Gastroesophageal sphincter (tissue), 4 donors: ENCODE results near the gene UPF3A. TPM values are rescaled to one million over a fixed set of nuclear protein-coding genes. Genes with fewer than 3 reads are reported as not detected.

ENCODE experiments used
- ATAC-seq: fragments of 150-250 bp; one replicate; pipeline ENCODE4 v1.9.1; 2016; ENCODE audit warnings: mild to moderate bottlenecking, moderate library complexity
- H3K27ac ChIP-seq, 4 donors: fragments of 200-600 bp; sonication (generic) in 3 of 4; 1 replicate in 3 of 4; 2 replicates in 1 of 4; pipeline ENCODE4 v1.5.1; 2016 to 2019
- H3K27me3 ChIP-seq: fragments of 200-600 bp; sonication (generic); one replicate; pipeline ENCODE4 v1.5.1; 2019
- H3K36me3 ChIP-seq, 2 donors: fragments of 200-600 bp; sonication (generic); one replicate each; pipeline ENCODE4 v1.5.1; 2019; ENCODE audit warnings: control low read depth in 1 of 2
- H3K4me1 ChIP-seq, 3 donors: fragments of 200-600 bp; sonication (generic); 1 replicate in 2 of 3; 2 replicates in 1 of 3; pipeline ENCODE4 v1.5.1; 2016 to 2019; ENCODE audit warnings: control low read depth in 2 of 3
- H3K4me3 ChIP-seq, 2 donors: fragments of 200-600 bp; sonication (generic); one replicate each; pipeline ENCODE4 v1.5.1; 2019; ENCODE audit warnings: mild to moderate bottlenecking in 1 of 2, moderate library complexity in 1 of 2
- H3K9me3 ChIP-seq, 3 donors: fragments of 200-600 bp; sonication (generic); one replicate each; pipeline ENCODE4 v1.5.1; 2017 to 2019; ENCODE audit warnings: control low read depth in 2 of 3
- CTCF ChIP-seq, 4 experiments: fragments of 200-600 bp in 2 of 4; fragments of 450-650 bp in 2 of 4; sonication (generic) in 1 of 4; IDR thresholded peaks; one replicate each; pipeline ENCODE4 v1.5.1; 2017 to 2019; ENCODE audit warnings: antibody characterized with exemption in 4 of 4, mild to moderate bottlenecking in 2 of 4, moderate library complexity in 2 of 4
- EP300 ChIP-seq: sonication (generic); formaldehyde crosslinking; IDR thresholded peaks from one replicate; pipeline ENCODE4 v1.6.1; 2017; ENCODE audit warnings: antibody characterized with exemption, mild to moderate bottlenecking
- POLR2A ChIP-seq, 2 donors: fragments of 450-650 bp; IDR thresholded peaks; one replicate each; pipeline ENCODE4 v1.6.1; 2017; ENCODE audit warnings: antibody characterized with exemption in 2 of 2, mild to moderate bottlenecking in 2 of 2, moderate library complexity in 1 of 2
- POLR2AphosphoS5 ChIP-seq: sonication (generic); formaldehyde crosslinking; IDR thresholded peaks from one replicate; pipeline ENCODE4 v1.6.1; 2017; ENCODE audit warnings: antibody characterized with exemption
- WGBS, 2 donors: methylation state at CpG; one replicate each; pipeline ENCODE4 v1.1.5; 2018; ENCODE audit warnings: low coverage in 1 of 2; 5-methylcytosine and 5-hydroxymethylcytosine counted together
- total RNA-seq, 4 donors: library from RNA; depleted of rRNA; stranded (reverse); fragments of >200 nt; gene quantifications; one replicate each; pipeline ENCODE4 v1.1.0, GENCODE V29; 2016

UPF3A gene
- total RNA-seq, 4 donors from 2014 or later: 31.0 to 40.0 (median 37.9) TPM

GRCh38 chr13:114320065-114320464, 38.7 kb downstream of the UPF3A start:
- no peak for ATAC-seq
- H3K4me1 ChIP-seq: peaks cover 11 to 55% (median 18%) of the 10 kb centered on the region in 3 donors

DNA sequence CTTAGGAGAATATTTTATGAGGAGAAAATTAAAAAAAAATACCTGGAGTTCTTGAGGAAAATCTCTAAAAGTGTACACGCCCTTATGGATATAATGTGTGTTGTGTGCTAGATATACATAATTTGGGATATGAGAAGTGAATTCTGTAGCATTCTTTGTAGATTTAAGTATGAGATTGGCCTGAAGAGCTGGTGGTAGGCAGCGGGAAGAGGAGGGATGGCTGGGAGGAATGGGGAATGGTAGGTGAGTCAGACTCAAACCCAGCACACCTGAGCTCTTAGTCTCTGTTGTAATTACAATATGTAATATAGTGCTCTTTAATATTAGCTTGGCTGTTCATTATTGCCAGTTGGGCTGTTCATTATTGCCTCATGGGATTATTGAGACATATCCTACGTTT, 39.9 kb downstream of the UPF3A start:
- H3K4me1 ChIP-seq: peaks cover 5 to 43% (median 6%) of the 10 kb centered on the region in 3 donors
- H3K27ac ChIP-seq: no peak overlapping the region
- peaks cover 0 to 51% of the 10 kb centered on the region in 2 donors for H3K36me3 ChIP-seq
- H3K27me3 ChIP-seq: no peaks in the 10 kb centered on the region
- ATAC-seq: no peak
- no peak for TF ChIP-seq EP300
- TF ChIP-seq POLR2A (IDR thresholded peaks at IDR 0.05): no peak
- TF ChIP-seq POLR2AphosphoS5: no peak
- no peak for TF ChIP-seq CTCF (IDR thresholded peaks at IDR 0.05)
- H3K9me3 ChIP-seq: no peaks in the 10 kb centered on the region
- no peak overlapping the region for H3K4me3 ChIP-seq
- 69 to 87% methylated on average over 1 to 3 of the region's 3 CpGs for WGBS, 2 donors

More at GRCh38 chr13:114320065-114320464, 38.7 kb downstream of the UPF3A start:
- no peak for TF ChIP-seq CTCF (IDR thresholded peaks at IDR 0.05)
- no peak for TF ChIP-seq POLR2AphosphoS5
- no peak overlapping the region for H3K27ac ChIP-seq
- H3K27me3 ChIP-seq: no peaks in the 10 kb centered on the region
- H3K9me3 ChIP-seq: no peaks in the 10 kb centered on the region
- no peak overlapping the region for H3K4me3 ChIP-seq
- peaks cover 0 to 40% of the 10 kb centered on the region in 2 donors for H3K36me3 ChIP-seq

- Histone ChIP-seq H3K9me3 (no peaks in the 10 kb centered on the region), H3K27ac (no peak overlapping the region), H3K4me3 (no peak overlapping the region), H3K27me3 (no peaks in the 10 kb centered on the region), H3K36me3 (peaks cover 0 to 64% of the 10 kb centered on the region in 2 donors), H3K4me1 (peaks cover 4 to 36% (median 5%) of the 10 kb centered on the region in 3 donors)
- 97% methylated on average over 2 of the region's 2 CpGs for WGBS, 2 donors
- no peak for TF ChIP-seq CTCF (IDR thresholded peaks at IDR 0.05)
- ATAC-seq: no peak
Observed at GRCh38 chr13:114323349-114323748, 41.9 kb downstream of the UPF3A start.

DNA sequence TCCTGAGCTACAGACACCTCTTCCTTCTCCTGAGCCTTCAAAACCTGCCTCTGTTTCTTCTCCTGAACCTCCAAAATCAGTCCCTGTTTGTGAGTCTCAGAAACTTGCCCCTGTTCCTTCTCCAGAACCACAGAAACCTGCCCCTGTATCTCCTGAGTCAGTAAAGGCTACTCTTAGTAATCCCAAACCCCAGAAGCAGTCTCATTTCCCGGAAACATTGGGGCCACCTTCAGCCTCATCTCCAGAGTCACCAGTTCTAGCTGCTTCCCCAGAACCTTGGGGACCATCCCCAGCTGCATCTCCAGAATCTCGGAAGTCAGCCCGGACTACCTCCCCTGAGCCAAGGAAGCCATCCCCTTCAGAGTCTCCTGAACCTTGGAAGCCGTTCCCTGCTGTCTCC, 42.9 kb downstream of the UPF3A start:
- H3K4me1 ChIP-seq: peaks cover 4 to 26% (median 5%) of the 10 kb centered on the region in 3 donors
- H3K36me3 ChIP-seq: peaks cover 0 to 73% of the 10 kb centered on the region in 2 donors
- ATAC-seq: no peak
- no peaks in the 10 kb centered on the region for H3K9me3 ChIP-seq
- 100% methylated on average over 1 of the region's 4 CpGs for WGBS, 2 donors
- H3K4me3 ChIP-seq: no peak overlapping the region
- TF ChIP-seq POLR2AphosphoS5 (no peak), CTCF (IDR thresholded peaks at IDR 0.05) (no peak), EP300 (no peak), POLR2A (IDR thresholded peaks at IDR 0.05) (no peak)
- no peaks in the 10 kb centered on the region for H3K27me3 ChIP-seq
- H3K27ac ChIP-seq: no peak overlapping the region

- peaks cover 0 to 14% (median 0%) of the 10 kb centered on the region in 3 donors for H3K4me1 ChIP-seq
- ATAC-seq: no peak
- no peak for TF ChIP-seq CTCF (IDR thresholded peaks at IDR 0.05)
- TF ChIP-seq EP300: no peak
- TF ChIP-seq POLR2AphosphoS5: no peak
- no peak for TF ChIP-seq POLR2A (IDR thresholded peaks at IDR 0.05)
- H3K36me3 ChIP-seq: peaks cover 0 to 73% of the 10 kb centered on the region in 2 donors
- no peaks in the 10 kb centered on the region for H3K9me3 ChIP-seq
- no peaks in the 10 kb centered on the region for H3K27me3 ChIP-seq
- 87 to 94% methylated on average over 3 of the region's 3 CpGs for WGBS, 2 donors
- no peak overlapping the region for H3K27ac ChIP-seq
- no peak overlapping the region for H3K4me3 ChIP-seq
Observed at GRCh38 chr13:114325729-114326128, 44.3 kb downstream of the UPF3A start.
